Measurements from ENCODE around the gene PANK3. TPM values are rescaled to one million over a fixed set of nuclear protein-coding genes. Genes with fewer than 3 reads are reported as not detected.

The PANK3 gene
- total and polyA plus RNA-seq, 9 of the 15 experiments (the other 6 are each of a cell fraction or from before 2014, with no cell fraction given) = 5.9 to 50.4 (median 29.7) TPM

DNA sequence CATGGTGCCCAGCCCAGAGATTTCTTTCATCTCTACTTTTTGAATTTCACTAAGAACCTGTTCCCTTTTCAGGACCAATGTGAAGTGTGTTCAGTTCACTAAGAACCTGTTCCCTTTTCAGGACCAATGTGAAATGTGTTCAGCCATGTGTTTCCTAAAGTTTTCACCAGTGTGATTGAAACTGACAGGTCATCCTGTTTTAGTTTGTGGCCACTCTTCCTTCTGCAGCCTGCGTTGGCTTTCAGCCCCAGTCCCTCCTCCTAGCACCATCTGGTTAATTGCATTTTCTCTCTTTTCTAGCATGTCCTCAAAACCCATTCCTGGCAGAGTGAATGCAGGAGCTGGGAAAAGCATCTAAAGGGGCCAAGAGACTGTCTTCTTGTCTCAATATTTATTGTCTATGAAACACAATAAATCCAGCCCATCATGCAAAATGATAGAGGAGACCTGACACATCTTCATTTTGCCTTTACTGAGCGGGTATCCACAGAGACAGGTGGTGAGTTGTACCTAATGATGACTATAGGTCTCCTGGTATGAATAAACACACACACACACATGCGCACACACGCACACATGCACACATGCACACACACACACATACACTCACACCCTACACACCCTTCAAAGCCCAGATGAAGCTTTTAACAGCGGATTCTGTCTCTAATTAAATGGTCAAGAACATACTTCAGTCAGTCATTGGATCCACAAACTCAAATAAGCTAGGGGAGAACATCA is 6.1 kb upstream of the PANK3 start (continued):
- TF ChIP-seq MECOM (CRISPR knock-in tag; IDR thresholded peaks at IDR 0.05) (no peak), THRB (CRISPR knock-in tag; conservative IDR thresholded peaks at IDR 0.05) (no peak), ZNF778 (CRISPR knock-in tag; IDR thresholded peaks at IDR 0.05) (no peak)
- TF ChIP-seq, protein P1, sequence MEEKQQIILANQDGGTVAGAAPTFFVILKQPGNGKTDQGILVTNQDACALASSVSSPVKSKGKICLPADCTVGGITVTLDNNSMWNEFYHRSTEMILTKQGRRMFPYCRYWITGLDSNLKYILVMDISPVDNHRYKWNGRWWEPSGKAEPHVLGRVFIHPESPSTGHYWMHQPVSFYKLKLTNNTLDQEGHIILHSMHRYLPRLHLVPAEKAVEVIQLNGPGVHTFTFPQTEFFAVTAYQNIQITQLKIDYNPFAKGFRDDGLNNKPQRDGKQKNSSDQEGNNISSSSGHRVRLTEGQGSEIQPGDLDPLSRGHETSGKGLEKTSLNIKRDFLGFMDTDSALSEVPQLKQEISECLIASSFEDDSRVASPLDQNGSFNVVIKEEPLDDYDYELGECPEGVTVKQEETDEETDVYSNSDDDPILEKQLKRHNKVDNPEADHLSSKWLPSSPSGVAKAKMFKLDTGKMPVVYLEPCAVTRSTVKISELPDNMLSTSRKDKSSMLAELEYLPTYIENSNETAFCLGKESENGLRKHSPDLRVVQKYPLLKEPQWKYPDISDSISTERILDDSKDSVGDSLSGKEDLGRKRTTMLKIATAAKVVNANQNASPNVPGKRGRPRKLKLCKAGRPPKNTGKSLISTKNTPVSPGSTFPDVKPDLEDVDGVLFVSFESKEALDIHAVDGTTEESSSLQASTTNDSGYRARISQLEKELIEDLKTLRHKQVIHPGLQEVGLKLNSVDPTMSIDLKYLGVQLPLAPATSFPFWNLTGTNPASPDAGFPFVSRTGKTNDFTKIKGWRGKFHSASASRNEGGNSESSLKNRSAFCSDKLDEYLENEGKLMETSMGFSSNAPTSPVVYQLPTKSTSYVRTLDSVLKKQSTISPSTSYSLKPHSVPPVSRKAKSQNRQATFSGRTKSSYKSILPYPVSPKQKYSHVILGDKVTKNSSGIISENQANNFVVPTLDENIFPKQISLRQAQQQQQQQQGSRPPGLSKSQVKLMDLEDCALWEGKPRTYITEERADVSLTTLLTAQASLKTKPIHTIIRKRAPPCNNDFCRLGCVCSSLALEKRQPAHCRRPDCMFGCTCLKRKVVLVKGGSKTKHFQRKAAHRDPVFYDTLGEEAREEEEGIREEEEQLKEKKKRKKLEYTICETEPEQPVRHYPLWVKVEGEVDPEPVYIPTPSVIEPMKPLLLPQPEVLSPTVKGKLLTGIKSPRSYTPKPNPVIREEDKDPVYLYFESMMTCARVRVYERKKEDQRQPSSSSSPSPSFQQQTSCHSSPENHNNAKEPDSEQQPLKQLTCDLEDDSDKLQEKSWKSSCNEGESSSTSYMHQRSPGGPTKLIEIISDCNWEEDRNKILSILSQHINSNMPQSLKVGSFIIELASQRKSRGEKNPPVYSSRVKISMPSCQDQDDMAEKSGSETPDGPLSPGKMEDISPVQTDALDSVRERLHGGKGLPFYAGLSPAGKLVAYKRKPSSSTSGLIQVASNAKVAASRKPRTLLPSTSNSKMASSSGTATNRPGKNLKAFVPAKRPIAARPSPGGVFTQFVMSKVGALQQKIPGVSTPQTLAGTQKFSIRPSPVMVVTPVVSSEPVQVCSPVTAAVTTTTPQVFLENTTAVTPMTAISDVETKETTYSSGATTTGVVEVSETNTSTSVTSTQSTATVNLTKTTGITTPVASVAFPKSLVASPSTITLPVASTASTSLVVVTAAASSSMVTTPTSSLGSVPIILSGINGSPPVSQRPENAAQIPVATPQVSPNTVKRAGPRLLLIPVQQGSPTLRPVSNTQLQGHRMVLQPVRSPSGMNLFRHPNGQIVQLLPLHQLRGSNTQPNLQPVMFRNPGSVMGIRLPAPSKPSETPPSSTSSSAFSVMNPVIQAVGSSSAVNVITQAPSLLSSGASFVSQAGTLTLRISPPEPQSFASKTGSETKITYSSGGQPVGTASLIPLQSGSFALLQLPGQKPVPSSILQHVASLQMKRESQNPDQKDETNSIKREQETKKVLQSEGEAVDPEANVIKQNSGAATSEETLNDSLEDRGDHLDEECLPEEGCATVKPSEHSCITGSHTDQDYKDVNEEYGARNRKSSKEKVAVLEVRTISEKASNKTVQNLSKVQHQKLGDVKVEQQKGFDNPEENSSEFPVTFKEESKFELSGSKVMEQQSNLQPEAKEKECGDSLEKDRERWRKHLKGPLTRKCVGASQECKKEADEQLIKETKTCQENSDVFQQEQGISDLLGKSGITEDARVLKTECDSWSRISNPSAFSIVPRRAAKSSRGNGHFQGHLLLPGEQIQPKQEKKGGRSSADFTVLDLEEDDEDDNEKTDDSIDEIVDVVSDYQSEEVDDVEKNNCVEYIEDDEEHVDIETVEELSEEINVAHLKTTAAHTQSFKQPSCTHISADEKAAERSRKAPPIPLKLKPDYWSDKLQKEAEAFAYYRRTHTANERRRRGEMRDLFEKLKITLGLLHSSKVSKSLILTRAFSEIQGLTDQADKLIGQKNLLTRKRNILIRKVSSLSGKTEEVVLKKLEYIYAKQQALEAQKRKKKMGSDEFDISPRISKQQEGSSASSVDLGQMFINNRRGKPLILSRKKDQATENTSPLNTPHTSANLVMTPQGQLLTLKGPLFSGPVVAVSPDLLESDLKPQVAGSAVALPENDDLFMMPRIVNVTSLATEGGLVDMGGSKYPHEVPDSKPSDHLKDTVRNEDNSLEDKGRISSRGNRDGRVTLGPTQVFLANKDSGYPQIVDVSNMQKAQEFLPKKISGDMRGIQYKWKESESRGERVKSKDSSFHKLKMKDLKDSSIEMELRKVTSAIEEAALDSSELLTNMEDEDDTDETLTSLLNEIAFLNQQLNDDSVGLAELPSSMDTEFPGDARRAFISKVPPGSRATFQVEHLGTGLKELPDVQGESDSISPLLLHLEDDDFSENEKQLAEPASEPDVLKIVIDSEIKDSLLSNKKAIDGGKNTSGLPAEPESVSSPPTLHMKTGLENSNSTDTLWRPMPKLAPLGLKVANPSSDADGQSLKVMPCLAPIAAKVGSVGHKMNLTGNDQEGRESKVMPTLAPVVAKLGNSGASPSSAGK (IDR thresholded peaks at IDR 0.05) = no peak

Measured in K562 (cell line).